ENCODE measurements around the gene NXN.

- TF ChIP-seq POLR2A (IDR thresholded peaks at IDR 0.05) (no peak), CTCF (IDR thresholded peaks at IDR 0.05) (no peak), POLR2AphosphoS5 (IDR thresholded peaks at IDR 0.05; ENCODE audit: insufficient read depth in 1 of 2, low read depth in 1 of 2) (no peak)
Measured at GRCh38 chr17:804541-805435, 174.8 kb downstream of the NXN start.
